Activated CD4-positive, alpha-beta T cell treated with anti-CD3 and anti-CD28 coated beads, Interleukin-2, Interleukin-4, amounts not matched to agents 100 ng/mL and 50 ng/mL, durations not matched to agents 16 hours and 8 hours (primary cell): ENCODE results near the gene FILIP1L.

ENCODE experiments used
- DNase-seq: peaks from one replicate; pipeline ENCODE4 v3.0.0-alpha.2; 2020; ENCODE audit warnings: low spot score

Gene FILIP1L

GRCh38 chr3:100008081-100008698, 106.1 kb downstream of the FILIP1L start:
- DNase-seq = no peak

- no peak for DNase-seq
Observed at GRCh38 chr3:100007313-100007712, 107.0 kb downstream of the FILIP1L start.

GRCh38 chr3:100006570-100007271, 107.6 kb downstream of the FILIP1L start:
- no peak for DNase-seq

- DNase-seq = no peak
Observed at GRCh38 chr3:100005665-100006393, 108.5 kb downstream of the FILIP1L start.

GRCh38 chr3:100004931-100005330, 109.4 kb downstream of the FILIP1L start:
- DNase-seq = no peak

GRCh38 chr3:100003609-100004503, 110.4 kb downstream of the FILIP1L start:
- no peak for DNase-seq

- DNase-seq = no peak
Observed at GRCh38 chr3:100002599-100003350, 111.5 kb downstream of the FILIP1L start.

GRCh38 chr3:100001526-100002270, 112.6 kb downstream of the FILIP1L start:
- no peak for DNase-seq

- DNase-seq = no peak
Observed at GRCh38 chr3:100001083-100001482, 113.2 kb downstream of the FILIP1L start.

- no peak for DNase-seq
Observed at GRCh38 chr3:99999536-99999935, 114.8 kb downstream of the FILIP1L start.

GRCh38 chr3:99997293-99997692, 117.0 kb downstream of the FILIP1L start:
- no peak for DNase-seq

GRCh38 chr3:99990179-99990578, 124.1 kb downstream of the FILIP1L start:
- no peak for DNase-seq

GRCh38 chr3:99984668-99985067, 129.6 kb downstream of the FILIP1L start:
- no peak for DNase-seq

- DNase-seq = no peak
Observed at GRCh38 chr3:99984139-99984538, 130.2 kb downstream of the FILIP1L start.

GRCh38 chr3:99982650-99983049, 131.7 kb downstream of the FILIP1L start:
- no peak for DNase-seq

GRCh38 chr3:99981138-99981537, 133.2 kb downstream of the FILIP1L start:
- DNase-seq = no peak

GRCh38 chr3:99980606-99981005, 133.7 kb downstream of the FILIP1L start:
- DNase-seq = no peak

GRCh38 chr3:99978221-99978620, 136.1 kb downstream of the FILIP1L start:
- DNase-seq = no peak

- DNase-seq = no peak
Observed at GRCh38 chr3:99976584-99976983, 137.7 kb downstream of the FILIP1L start.

GRCh38 chr3:99974989-99975388, 139.3 kb downstream of the FILIP1L start:
- no peak for DNase-seq
